ENCODE measurements around the gene SUDS3.

- TF ChIP-seq, protein P1, sequence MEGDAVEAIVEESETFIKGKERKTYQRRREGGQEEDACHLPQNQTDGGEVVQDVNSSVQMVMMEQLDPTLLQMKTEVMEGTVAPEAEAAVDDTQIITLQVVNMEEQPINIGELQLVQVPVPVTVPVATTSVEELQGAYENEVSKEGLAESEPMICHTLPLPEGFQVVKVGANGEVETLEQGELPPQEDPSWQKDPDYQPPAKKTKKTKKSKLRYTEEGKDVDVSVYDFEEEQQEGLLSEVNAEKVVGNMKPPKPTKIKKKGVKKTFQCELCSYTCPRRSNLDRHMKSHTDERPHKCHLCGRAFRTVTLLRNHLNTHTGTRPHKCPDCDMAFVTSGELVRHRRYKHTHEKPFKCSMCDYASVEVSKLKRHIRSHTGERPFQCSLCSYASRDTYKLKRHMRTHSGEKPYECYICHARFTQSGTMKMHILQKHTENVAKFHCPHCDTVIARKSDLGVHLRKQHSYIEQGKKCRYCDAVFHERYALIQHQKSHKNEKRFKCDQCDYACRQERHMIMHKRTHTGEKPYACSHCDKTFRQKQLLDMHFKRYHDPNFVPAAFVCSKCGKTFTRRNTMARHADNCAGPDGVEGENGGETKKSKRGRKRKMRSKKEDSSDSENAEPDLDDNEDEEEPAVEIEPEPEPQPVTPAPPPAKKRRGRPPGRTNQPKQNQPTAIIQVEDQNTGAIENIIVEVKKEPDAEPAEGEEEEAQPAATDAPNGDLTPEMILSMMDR (IDR thresholded peaks at IDR 0.05; ENCODE audit: low read depth, low read length, missing input control): no peak
- TF ChIP-seq FOXA1 (IDR thresholded peaks at IDR 0.05) (no peak), TAF1 (conservative IDR thresholded peaks at IDR 0.05) (no peak), REST (IDR thresholded peaks at IDR 0.05) (no peak)
Observed at GRCh38 chr12:118355843-118356242, 20.5 kb upstream of the SUDS3 start.
